Psoas muscle (tissue), 8 donors: ENCODE measurements around the gene HPSE2. TPM values are rescaled to one million over a fixed set of nuclear protein-coding genes. Genes with fewer than 3 reads are reported as not detected.

ENCODE experiments used
- ATAC-seq, 4 donors: fragments of 200-7000 bp; cut with Tn5 transposase; one replicate each; pipeline ENCODE4 v1.9.1; 2020; ENCODE audit warnings: moderate library complexity in 3 of 4, mild to moderate bottlenecking in 2 of 4
- DNase-seq, 2 donors: peaks; one replicate each; pipeline ENCODE4 v3.0.0-alpha.2; 2020
- H3K27ac ChIP-seq: fragments of 200-600 bp; one replicate; pipeline ENCODE4 v1.8.0; 2022
- H3K27me3 ChIP-seq, 3 donors: fragments of 200-600 bp in 1 of 3; one replicate each; pipeline versions ENCODE4 v1.6.1 to v1.8.0; 2013 to 2022; ENCODE audit warnings: low read length in 2 of 3, mild to moderate bottlenecking in 2 of 3, moderate library complexity in 1 of 3; ENCODE audit not compliant: insufficient read depth in 3 of 3
- H3K36me3 ChIP-seq, 2 donors: fragments of 200-600 bp in 1 of 2; one replicate each; pipeline versions ENCODE4 v1.6.1 to v1.8.0; 2013 to 2022; ENCODE audit warnings: low read depth in 1 of 2, mild to moderate bottlenecking in 1 of 2, moderate library complexity in 1 of 2; ENCODE audit not compliant: insufficient read depth in 1 of 2
- H3K4me1 ChIP-seq: fragments of 200-600 bp; one replicate; pipeline ENCODE4 v1.8.0; 2022
- H3K4me3 ChIP-seq: fragments of 200-600 bp; one replicate; pipeline ENCODE4 v1.8.0; 2022; ENCODE audit warnings: mild to moderate bottlenecking
- H3K9me3 ChIP-seq: fragments of 200-600 bp; one replicate; pipeline ENCODE4 v1.8.0; 2022
- WGBS, 3 donors: extraction: QIAGEN DNeasy Blood & Tissue Kit; methylation state at CpG; one replicate each; pipeline versions ENCODE4 v1.1.6 to v1.1.7; 2013; 5-methylcytosine and 5-hydroxymethylcytosine counted together
- intact Hi-C, 2 donors: fragments of 100-400 bp; cut with DNase I; formaldehyde crosslinking; loops; one replicate each; pipeline versions ENCODE4 v1.11.0 to v1.14.2; 2022
- polyA plus RNA-seq, 3 donors: library from polyadenylated mRNA; stranded (reverse); fragments of 200-250 nt; gene quantifications; one replicate each; pipeline ENCODE4 v1.2.3, GENCODE V29; 2013
- total RNA-seq, 4 donors: library from RNA; stranded (reverse); fragmentation: NEBNext Ultra II Directional in 2 of 4; extraction: Animal tissue kit (Norgen Biotek cat#: 25700) in 2 of 4; gene quantifications; one replicate each; pipeline versions ENCODE4 v1.2.1 to v1.2.4, GENCODE V29; 2021 to 2023
- TF ChIP-seq, protein P1 (sequence below): fragments of 200-600 bp; IDR thresholded peaks from one replicate; pipeline ENCODE4 v1.8.0; 2022; ENCODE audit warnings: antibody characterized with exemption
- donor health status: healthy with polysubstance abuse.
- donor health status: DM: no; HTN: no; CAD: no; lungs with moderate emphysema.
- donor health status: Bipolar disorder and iron deficiency.
- donor health status: healthy.
- donor health status: DM: yes; HTN: yes; CAD: no.
- donor health status: DM: no; HTN: no; CAD: no.
- donor health status: DM: no; HTN: no; CAD: no.
- donor health status: DM: yes; HTN: yes; CAD: no.

HPSE2 gene
- total and polyA plus RNA-seq, 7 donors, result 0.01 to 0.17 (median 0.03) TPM; not detected in 4

DNA sequence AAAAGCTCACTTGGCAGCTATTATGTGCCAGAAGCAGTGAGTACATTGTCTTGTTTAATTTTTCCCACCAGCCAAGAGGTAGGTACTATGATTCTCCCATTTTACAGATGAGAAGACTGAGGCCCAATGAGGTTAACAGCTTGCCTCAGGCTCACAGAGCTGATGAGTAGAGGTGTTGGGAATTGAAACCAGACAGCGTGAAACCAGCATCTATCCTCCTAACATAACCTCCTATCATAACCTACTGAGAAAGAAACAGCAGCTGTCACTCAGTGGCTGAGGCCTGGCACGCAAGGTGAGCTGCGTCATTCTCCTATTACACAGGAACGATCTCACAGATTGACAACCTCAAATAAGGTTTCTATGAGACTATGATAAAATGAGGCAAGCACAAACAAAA, 826.9 kb downstream of the HPSE2 start:
- H3K9me3 ChIP-seq, result no peaks in the 10 kb centered on the region
- ATAC-seq (peak in 3 of 4 donors; percentile 39 to 51 (median 48)), DNase-seq (no peak)
- peak overlapping the region; percentile 42 for H3K27ac ChIP-seq
- TF ChIP-seq, protein P1, sequence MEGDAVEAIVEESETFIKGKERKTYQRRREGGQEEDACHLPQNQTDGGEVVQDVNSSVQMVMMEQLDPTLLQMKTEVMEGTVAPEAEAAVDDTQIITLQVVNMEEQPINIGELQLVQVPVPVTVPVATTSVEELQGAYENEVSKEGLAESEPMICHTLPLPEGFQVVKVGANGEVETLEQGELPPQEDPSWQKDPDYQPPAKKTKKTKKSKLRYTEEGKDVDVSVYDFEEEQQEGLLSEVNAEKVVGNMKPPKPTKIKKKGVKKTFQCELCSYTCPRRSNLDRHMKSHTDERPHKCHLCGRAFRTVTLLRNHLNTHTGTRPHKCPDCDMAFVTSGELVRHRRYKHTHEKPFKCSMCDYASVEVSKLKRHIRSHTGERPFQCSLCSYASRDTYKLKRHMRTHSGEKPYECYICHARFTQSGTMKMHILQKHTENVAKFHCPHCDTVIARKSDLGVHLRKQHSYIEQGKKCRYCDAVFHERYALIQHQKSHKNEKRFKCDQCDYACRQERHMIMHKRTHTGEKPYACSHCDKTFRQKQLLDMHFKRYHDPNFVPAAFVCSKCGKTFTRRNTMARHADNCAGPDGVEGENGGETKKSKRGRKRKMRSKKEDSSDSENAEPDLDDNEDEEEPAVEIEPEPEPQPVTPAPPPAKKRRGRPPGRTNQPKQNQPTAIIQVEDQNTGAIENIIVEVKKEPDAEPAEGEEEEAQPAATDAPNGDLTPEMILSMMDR, result no peak
- 48 to 79% (median 67%) methylated on average over 4 of the region's 4 CpGs for WGBS, 3 donors
- intact Hi-C loops, result no loop called here
- H3K4me3 ChIP-seq, result no peak overlapping the region
- H3K36me3 ChIP-seq, result no peaks in the 10 kb centered on the region
- no peaks in the 10 kb centered on the region for H3K27me3 ChIP-seq
- H3K4me1 ChIP-seq, result peaks cover 7% of the 10 kb centered on the region

DNA sequence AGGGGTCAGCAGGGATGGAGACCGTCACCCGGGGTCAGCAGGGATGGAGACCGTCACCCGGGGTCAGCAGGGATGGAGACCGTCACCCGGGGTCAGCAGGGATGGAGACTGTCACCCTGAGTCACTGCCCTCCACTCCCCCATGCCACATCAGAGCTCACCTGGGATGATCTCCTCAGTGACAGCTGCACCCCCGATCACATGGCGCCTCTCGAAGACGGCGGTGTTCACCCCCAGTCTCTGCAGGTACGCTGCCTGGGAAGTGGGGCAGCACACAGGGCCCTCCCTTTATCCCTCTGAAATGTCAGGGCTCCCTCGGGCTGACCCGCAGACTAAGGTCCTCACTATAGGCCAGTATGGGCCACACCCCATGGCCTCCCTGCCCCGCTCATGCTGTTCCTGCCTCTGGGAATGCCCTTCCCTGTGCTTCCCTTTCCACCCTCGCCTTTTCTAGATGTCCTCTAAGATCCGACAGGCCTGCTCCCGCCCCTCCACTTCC, 827.9 kb downstream of the HPSE2 start:
- Histone ChIP-seq H3K36me3 (no peaks in the 10 kb centered on the region), H3K4me3 (no peak overlapping the region), H3K9me3 (no peaks in the 10 kb centered on the region), H3K27me3 (no peaks in the 10 kb centered on the region), H3K4me1 (peaks cover 7% of the 10 kb centered on the region), H3K27ac (no peak overlapping the region)
- WGBS, 3 donors, result 93 to 96% (median 95%) methylated on average over 17 to 18 of the region's 18 CpGs
- intact Hi-C loops, result no loop called here
- no peak for DNase-seq
- TF ChIP-seq, protein P1, result no peak
- no peak for ATAC-seq

Other genes with a start within 250 kb of the HPSE2 start
- gene CNNM1, start 93.5 kb upstream of the HPSE2 start, total RNA-seq, result not detected
- gene CNNM1, start 93.5 kb upstream of the HPSE2 start, polyA plus RNA-seq, result under 1 TPM in 1 of 3 donors, not detected in 2; 0.01 TPM
- gene GOT1, start 194.8 kb upstream of the HPSE2 start, total RNA-seq, result 100 to 1,000 TPM in 3 of 4 donors, 10 to 100 TPM in 1; 98.9 to 381 (median 223) TPM
- gene GOT1, start 194.8 kb upstream of the HPSE2 start, polyA plus RNA-seq, result 100 to 1,000 TPM in 2 of 3 donors, 10 to 100 TPM in 1; 87.7 to 299 (median 208) TPM